Fibroblast of peridontal ligament (primary cell): ENCODE data around the gene FAR2.
"Not testable (repeated sequence)": the region's sequence is repeated elsewhere in the genome, so short reads cannot be mapped to it uniquely, and the experiment has no call there.

Experiments used
- DNase-seq: peaks from one replicate; pipeline ENCODE4 v3.0.0-alpha.2; 2010; ENCODE audit errors: extremely low read depth

Gene FAR2

GRCh38 chr12:29320295-29321085 lies 171.4 kb downstream of the FAR2 start:
- DNase-seq = peak; percentile 82

GRCh38 chr12:29322157-29322556 lies 173.1 kb downstream of the FAR2 start:
- DNase-seq = no peak

- no peak for DNase-seq
Measured at GRCh38 chr12:29329411-29329810, 180.3 kb downstream of the FAR2 start.

GRCh38 chr12:29333178-29333577 lies 184.1 kb downstream of the FAR2 start:
- no peak for DNase-seq

GRCh38 chr12:29334937-29335336 lies 185.9 kb downstream of the FAR2 start:
- no peak for DNase-seq

GRCh38 chr12:29337325-29337724 lies 188.2 kb downstream of the FAR2 start:
- no peak for DNase-seq

GRCh38 chr12:29343022-29343799 lies 194.1 kb downstream of the FAR2 start:
- no peak for DNase-seq

- peak; percentile 5 for DNase-seq
Measured at GRCh38 chr12:29346769-29347421, 197.8 kb downstream of the FAR2 start.

GRCh38 chr12:29350080-29350479 lies 201.0 kb downstream of the FAR2 start:
- peak; percentile 69 for DNase-seq

GRCh38 chr12:29354954-29355353 lies 205.9 kb downstream of the FAR2 start:
- DNase-seq = no peak

- no peak for DNase-seq
Measured at GRCh38 chr12:29365091-29365490, 216.0 kb downstream of the FAR2 start.

- DNase-seq = no peak
Measured at GRCh38 chr12:29374012-29374411, 224.9 kb downstream of the FAR2 start.

GRCh38 chr12:29374913-29375312 lies 225.8 kb downstream of the FAR2 start:
- DNase-seq = no peak

- DNase-seq = no peak
Measured at GRCh38 chr12:29376118-29376517, 227.0 kb downstream of the FAR2 start.

- peak; percentile 100 for DNase-seq
Measured at GRCh38 chr12:29380536-29381523, 231.8 kb downstream of the FAR2 start, which contains the start of gene ERGIC2. TSS of gene ERGIC2 (minus strand) at chr12:29381172. CDS start at chr12:29371633, 9,539 bp downstream.

- DNase-seq = no peak
Measured at GRCh38 chr12:29382251-29382650, 233.2 kb downstream of the FAR2 start.

- DNase-seq = not testable (repeated sequence)
Measured at GRCh38 chr12:29385194-29385593, 236.1 kb downstream of the FAR2 start.
